GM19043 (cell line): ENCODE data around the gene ANGPTL8.

Experiments used
- ATAC-seq: cut with Tn5 transposase; IDR thresholded peaks from one replicate; pipeline ENCODE4 v1.9.1; 2021; ENCODE audit warnings: low read depth; ENCODE audit not compliant: unreplicated experiment

The ANGPTL8 gene

DNA sequence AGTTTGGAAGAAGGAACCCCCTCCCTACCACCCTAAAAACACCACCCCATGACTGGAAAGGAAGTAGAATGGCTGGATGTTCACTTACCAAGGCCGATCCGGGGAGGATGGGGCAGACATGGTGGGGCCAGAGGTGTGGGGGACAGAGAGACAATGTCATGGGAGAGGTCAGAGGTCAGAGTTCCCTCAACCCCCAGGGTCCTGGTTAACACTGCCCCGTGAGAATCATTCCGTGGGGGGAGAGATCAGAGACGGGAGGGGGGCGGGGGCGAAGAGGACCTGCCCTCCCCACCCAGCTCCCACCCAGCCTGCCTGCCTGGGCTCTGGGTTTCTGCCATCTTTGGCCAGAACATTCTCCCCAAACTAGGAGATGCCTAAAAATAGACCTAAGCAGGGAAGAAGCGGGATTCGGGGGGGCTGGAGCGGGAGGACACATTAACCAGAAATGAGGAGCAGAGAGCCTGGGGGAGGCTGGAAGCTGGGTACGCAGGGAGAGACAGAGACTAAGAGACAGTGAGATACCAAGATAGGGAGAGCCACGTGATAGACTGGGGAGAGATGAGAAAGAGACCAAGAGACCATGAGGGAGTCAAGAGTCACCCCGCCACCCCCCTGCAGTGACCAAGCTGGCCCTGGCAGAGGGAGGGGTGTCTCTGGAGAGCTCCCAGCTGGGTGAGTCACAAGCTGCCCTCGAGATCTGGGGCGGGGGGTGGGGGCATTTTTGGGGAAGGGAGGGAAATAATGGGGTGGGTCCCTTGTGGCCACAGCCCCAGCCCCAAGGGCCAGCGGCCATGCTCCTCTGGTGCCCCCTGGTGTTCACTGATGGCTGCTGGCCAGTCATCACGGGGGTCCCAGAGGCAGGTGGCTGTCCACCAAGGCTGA, 36.0 kb upstream of the ANGPTL8 start:
- no peak for ATAC-seq

GRCh38 chr19:11204076-11204602, 35.3 kb upstream of the ANGPTL8 start:
- ATAC-seq, result no peak

DNA sequence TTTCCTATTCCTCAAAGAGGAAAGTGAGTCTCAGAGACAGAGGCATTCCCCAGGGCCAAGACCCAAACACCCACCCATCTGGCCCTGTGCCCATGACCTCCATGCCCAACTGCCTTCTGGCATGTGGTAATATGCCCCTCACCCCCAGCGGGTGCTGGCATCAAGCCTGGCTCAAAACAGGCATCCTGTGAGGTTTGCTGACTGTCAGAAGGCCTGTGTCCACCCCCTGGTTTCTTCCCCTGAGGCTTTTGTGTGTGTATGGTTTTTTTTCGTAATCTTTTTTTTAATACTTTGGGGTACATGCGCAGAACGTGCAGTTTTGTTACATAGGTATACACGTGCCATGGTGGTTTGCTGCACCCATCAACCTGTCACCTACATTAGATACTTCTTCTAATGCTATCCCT, 34.5 kb upstream of the ANGPTL8 start:
- no peak for ATAC-seq

DNA sequence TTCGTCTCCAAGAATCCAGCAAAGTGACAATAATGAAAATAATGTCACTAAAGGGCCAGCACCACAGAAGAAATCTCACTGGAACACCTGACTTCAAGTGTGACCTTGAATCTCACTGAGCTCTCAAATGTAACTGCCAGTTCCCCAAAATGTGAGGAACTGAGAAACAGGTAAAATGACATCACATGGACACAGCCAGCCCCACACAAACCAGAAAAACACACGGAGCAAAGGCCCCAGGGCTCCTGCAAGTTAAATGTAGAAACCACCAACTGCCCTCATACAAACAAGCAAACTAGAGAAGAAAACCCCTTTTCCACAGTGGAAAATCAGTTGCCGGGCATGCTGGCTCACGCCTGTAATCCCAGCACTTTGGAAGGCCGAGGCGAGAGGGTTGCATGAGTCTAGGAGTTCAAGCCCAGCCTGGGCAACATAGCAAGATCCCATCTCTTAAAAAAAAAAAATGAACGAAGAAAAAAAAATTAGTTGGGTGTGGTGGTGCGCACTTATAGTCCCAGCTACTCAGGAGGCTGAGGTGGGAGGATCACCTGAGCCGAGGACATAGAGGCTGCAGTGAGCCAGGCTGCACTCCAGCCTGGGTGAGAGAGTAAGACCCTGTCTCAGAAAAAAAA, 33.4 kb upstream of the ANGPTL8 start:
- no peak for ATAC-seq

DNA sequence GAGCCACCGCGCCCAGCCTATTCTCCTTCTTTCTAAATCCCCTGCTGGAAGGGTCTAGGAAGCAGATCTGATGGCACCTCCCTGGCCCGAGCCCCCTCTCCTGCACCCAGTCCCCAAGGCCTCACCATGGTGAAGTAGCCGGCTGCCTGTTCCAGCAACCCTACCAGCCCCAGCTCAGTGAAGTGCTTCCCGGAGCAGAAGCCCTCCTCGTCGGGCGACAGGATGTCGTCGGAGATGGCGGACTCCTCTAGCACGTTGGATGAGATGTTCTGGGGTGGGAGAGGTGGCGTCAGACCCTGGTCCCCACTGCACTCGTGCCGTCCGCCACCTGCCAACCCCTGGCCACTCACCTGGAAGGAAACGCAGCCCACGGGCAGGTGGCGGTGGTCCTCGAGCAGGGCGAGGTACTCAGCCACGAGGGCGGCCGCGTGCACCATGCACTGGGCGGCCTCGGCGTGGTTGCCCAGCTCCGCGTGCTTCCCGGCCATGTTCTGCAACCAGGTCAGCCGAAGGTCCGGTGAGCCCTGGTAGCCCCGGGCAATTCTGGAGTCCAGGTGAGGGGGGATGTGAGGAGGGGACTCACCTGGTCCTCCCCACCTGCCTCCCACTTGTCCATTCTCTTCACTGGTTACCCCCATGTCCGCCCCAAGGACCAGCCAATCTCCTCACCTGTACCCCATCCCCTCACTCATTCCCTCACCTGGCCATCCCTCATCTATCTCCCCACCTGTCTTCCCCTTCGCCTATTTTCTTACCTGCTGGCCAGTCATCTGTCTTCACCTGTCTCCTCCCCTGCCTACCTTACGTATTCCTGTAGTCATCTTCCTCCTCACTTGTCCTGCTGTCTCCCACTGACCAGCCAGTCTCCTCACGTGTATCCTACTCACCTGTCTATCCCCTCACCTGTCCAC, 30.6 kb upstream of the ANGPTL8 start:
- ATAC-seq, result no peak

GRCh38 chr19:11209839-11210655, 29.4 kb upstream of the ANGPTL8 start:
- no peak for ATAC-seq

DNA sequence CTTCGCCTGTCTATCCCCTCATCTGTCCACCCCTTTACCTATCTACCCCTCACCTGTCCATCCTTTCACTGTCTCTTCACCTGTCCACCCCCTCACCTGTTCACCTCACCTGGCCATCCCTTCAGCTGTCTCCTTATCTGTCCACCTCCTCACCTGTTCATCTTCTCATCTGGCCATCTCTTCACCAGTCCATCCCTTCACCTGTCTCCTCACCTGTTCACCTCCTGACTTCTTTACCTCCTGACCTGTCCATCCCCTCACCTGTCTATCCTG, 28.8 kb upstream of the ANGPTL8 start:
- no peak for ATAC-seq

DNA sequence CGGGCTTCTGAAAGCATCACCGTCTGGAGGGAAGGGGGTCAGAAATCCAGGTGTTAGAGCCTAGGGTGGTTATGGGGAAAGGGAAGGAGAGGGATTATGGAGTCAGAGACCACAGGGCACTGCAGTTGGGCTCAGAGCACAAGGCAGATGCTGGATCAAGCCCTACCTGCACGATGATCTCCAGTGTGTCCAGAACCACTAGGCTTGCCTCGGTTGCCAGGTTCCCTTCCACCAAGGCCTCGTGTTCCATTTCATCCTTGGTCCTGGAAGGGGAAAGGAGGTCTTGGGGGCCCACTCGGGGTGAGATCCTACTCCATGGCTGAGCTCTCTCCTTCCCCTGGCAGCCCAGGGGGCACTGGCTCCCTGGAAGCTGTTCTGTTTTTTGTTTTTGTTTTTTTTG, 25.0 kb upstream of the ANGPTL8 start:
- no peak for ATAC-seq

DNA sequence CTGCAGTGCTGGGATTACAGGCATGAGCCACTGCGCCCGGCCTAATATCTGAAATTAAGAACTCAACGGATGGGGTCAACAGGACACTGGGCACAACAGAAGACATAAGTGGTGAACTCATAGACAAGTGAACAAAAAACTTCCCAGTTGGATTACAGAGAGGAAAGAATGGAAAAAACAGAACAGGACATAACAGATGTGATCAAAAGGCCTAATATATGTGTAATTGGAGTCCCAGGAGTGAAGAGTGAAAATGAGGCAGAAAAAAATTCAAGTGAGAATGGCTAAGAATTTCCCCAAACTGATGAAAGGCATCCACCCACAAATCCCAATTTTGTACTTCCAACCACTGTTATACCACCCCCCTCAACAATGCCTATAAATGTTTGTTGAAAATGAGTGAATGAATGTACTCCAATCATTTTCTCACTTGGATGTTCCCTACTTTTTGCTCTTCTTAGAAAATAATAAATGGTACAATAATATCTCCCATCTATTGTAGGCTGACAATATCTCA, 18.3 kb upstream of the ANGPTL8 start:
- ATAC-seq, result no peak

DNA sequence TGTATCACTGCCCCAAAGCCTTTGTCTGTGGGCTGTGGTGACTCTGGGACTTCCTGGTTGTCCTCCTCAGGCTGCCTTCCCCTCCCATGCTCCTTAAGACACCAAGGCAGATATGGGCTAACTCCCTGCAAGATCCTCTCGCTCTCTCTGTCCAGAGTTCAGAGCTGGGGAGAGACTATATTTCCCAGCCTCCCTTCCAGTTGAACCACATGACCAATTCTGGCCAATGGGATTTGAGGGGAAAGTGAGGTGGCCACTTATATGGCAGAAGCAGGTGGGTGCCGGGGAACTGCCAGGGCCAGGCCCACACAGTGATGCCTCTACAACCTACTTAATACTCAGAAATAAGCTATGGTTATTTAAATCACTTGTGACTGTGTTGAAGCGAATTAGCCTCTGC, 16.2 kb upstream of the ANGPTL8 start:
- ATAC-seq, result no peak

- ATAC-seq, result no peak
Measured at GRCh38 chr19:11224429-11224828, 15.0 kb upstream of the ANGPTL8 start.

- no peak for ATAC-seq
Measured at GRCh38 chr19:11225172-11225571, 14.2 kb upstream of the ANGPTL8 start.

DNA sequence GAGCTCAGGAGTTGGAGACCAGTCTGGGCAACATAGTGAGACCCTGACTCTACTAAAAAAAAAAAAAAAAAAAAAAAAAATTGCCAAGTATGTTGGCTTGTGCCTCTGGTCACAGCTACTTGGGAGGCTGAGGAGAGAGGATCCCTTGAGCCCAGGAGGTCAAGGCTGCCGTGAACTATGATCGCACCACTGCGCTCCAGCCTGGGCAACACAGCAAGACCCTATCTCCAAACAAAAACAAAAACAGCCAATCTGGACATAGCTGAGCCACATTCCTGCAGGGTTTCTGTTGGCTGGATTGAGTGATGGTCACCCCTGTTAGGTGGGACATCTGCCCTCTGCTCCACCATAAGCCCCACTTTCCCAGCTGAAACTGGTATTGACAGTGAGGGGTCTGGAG, 13.6 kb upstream of the ANGPTL8 start:
- ATAC-seq, result no peak

DNA sequence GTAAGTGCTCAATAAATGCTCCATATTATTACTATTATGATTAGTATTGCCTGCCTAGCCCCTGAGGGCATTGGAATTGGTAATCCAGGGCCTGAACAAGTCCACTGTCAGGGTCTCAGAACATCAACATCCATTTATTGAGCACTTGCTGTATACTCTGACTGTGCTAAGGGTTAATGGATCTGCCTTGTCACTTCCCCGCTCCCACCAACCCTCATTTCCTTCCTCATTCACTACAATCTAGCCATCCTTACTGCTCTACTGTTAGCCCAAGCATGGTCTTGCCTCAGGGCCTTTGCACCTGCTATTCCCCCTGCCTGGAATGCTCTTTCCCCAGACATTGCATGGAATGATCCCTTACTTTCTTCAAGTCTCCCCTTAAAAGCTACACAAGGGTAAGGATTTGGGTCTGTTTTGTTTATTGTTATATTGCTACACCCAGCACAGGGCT, 12.7 kb upstream of the ANGPTL8 start:
- ATAC-seq, result no peak

DNA sequence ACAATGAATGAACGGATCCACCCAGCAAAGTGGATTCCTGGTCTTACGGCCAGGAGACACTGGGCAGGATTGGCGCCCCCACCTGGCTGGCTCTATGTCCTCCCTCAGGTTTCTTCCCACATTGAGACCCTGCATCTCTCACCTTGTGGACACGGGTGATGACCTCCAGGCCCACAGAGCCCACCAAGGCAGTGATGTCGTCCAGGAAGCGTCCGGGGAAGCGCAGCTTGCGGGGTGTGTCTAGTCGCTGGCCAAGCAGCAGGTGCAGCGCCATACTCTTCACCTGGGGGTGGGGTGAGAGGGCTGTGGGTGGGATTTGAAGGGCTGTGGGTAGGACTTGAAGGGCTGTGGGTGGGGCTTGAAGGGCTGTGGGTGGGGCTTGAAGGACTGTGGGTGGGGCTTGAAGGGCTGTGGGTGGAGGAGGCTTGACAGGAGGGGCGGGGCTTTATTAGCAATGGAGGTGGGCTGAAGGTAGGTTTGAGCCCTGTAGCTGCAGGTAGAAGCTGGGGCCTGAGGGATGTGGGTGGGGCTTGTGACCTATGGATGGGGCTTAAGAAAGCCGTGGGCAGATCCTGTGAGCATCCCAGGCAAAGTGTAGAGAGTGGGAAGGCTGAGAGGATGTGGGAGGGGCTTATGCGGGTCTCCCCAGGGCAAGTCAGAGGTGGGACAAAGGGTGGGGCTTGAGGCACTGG, 12.1 kb upstream of the ANGPTL8 start:
- ATAC-seq, result no peak

- ATAC-seq, result no peak
Measured at GRCh38 chr19:11230621-11231386, 8.6 kb upstream of the ANGPTL8 start.

DNA sequence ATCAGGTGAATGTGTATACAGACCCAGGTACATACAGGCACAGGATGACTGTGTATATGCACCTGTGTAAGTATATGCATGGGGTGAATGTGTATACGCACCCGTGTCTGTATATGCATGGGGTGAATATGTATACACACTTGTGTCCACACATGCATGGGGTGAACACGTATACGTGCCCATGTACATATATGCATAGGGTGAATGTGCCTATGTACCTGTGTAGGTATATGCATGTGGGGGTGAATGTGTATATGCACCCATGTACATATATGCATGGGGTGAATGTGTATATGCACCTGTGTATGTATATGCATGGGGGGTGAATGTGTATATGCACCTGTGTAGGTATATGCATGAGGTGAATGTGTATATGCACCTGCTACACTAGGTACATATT, 6.9 kb upstream of the ANGPTL8 start:
- ATAC-seq, result no peak

DNA sequence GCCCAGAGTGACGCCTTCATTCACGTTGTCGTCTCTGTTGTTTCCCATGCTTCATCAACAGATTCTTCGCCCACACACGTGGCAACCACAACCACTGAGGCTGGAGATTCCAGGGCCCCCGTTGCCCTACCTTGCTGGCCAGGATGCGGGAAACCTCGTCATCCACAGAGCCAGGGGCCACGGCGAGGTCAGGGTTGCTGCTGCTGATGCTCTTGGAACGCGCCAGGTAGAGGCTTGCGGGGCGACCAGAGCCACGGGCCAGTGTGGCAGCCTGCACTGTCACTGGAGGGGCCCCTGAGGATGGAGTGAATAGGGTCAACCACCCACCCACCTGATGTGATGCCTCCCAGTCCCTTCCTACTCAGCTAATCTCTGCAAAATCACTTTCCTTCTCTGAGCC, 6.3 kb upstream of the ANGPTL8 start:
- ATAC-seq, result no peak
